T-helper 1 cell treated with Interleukin-12 subunit alpha and Interleukin-12 subunit beta and Interleukin-4 antibody, amounts not matched to agents 30 ng/mL and 1 ng/mL, for 36 hours (primary cell): ENCODE results near the gene LRRC42. TPM values are rescaled to one million over a fixed set of nuclear protein-coding genes. Genes with fewer than 3 reads are reported as not detected.
"Not testable (repeated sequence)": the region's sequence is repeated elsewhere in the genome, so short reads cannot be mapped to it uniquely, and the experiment has no call there.

Experiments
- intact Hi-C: fragments of 100-400 bp; cut with micrococcal nuclease; formaldehyde crosslinking; loops from one replicate; pipeline ENCODE4 v1.15.1; 2024
- total RNA-seq: library from RNA; stranded (reverse); gene quantifications from 2 replicates; pipeline ENCODE4 v1.2.3, GENCODE V29; 2022

LRRC42 gene
- total RNA-seq, 1 donor from 2014 or later = 19.3 TPM

- intact Hi-C loops = no loop called here
Observed at GRCh38 chr1:54002544-54003248, 56.5 kb downstream of the LRRC42 start.

- intact Hi-C loops = no loop called here
Observed at GRCh38 chr1:54003249-54003646, 57.1 kb downstream of the LRRC42 start.

GRCh38 chr1:54003750-54004480 lies 57.8 kb downstream of the LRRC42 start:
- intact Hi-C loops = not testable (repeated sequence)

GRCh38 chr1:54004481-54005049 lies 58.4 kb downstream of the LRRC42 start:
- intact Hi-C loops = no loop called here

- intact Hi-C loops = no loop called here
Observed at GRCh38 chr1:54006508-54006907, 60.4 kb downstream of the LRRC42 start.

GRCh38 chr1:54007613-54008012 lies 61.5 kb downstream of the LRRC42 start:
- intact Hi-C loops = no loop called here

GRCh38 chr1:54008876-54009275 lies 62.7 kb downstream of the LRRC42 start:
- intact Hi-C loops = no loop called here

- intact Hi-C loops = no loop called here
Observed at GRCh38 chr1:54009406-54009805, 63.3 kb downstream of the LRRC42 start.

GRCh38 chr1:54010415-54011117 lies 64.4 kb downstream of the LRRC42 start:
- intact Hi-C loops = no loop called here

- intact Hi-C loops = no loop called here
Observed at GRCh38 chr1:54011316-54012007, 65.3 kb downstream of the LRRC42 start.

- intact Hi-C loops = no loop called here
Observed at GRCh38 chr1:54012008-54012325, 65.8 kb downstream of the LRRC42 start.

- intact Hi-C loops = no loop called here
Observed at GRCh38 chr1:54012863-54013262, 66.7 kb downstream of the LRRC42 start.

GRCh38 chr1:54013393-54014008 lies 67.4 kb downstream of the LRRC42 start:
- intact Hi-C loops = no loop called here

- intact Hi-C loops = no loop called here
Observed at GRCh38 chr1:54014009-54014629, 68.0 kb downstream of the LRRC42 start.

GRCh38 chr1:54016343-54017282 lies 70.5 kb downstream of the LRRC42 start:
- intact Hi-C loops = no loop called here
